GM19372 (cell line): ENCODE data around the gene ASIC4.

Experiments used
- ATAC-seq: cut with Tn5 transposase; IDR thresholded peaks from one replicate; pipeline ENCODE4 v1.9.1; 2021; ENCODE audit warnings: mild to moderate bottlenecking, low read depth, moderate library complexity; ENCODE audit not compliant: unreplicated experiment

The ASIC4 gene

GRCh38 chr2:219531639-219532377, 17.5 kb downstream of the ASIC4 start:
- ATAC-seq: no peak

GRCh38 chr2:219532378-219532649, 18.0 kb downstream of the ASIC4 start:
- ATAC-seq: no peak

- no peak for ATAC-seq
These were observed 19.8 kb downstream of the ASIC4 start for GRCh38 chr2:219533930-219534661.

- ATAC-seq: no peak
These were observed 22.1 kb downstream of the ASIC4 start for GRCh38 chr2:219536425-219536824.

- ATAC-seq: no peak
These were observed 22.7 kb downstream of the ASIC4 start for GRCh38 chr2:219536967-219537366.

- ATAC-seq: no peak
These were observed 23.6 kb downstream of the ASIC4 start for GRCh38 chr2:219537657-219538488.

GRCh38 chr2:219538504-219538951, 24.2 kb downstream of the ASIC4 start:
- ATAC-seq: no peak

- ATAC-seq: no peak
These were observed 24.9 kb downstream of the ASIC4 start for GRCh38 chr2:219538956-219539788.

GRCh38 chr2:219539926-219540678, 25.8 kb downstream of the ASIC4 start:
- no peak for ATAC-seq

- no peak for ATAC-seq
These were observed 26.7 kb downstream of the ASIC4 start for GRCh38 chr2:219540784-219541504.

GRCh38 chr2:219541611-219542180, 27.4 kb downstream of the ASIC4 start:
- ATAC-seq: peak; percentile 40

GRCh38 chr2:219542931-219543595, 28.8 kb downstream of the ASIC4 start:
- peak; percentile 31 for ATAC-seq

- peak; percentile 74 for ATAC-seq
These were observed 29.5 kb downstream of the ASIC4 start, which contains the start of the genes CHPF and TMEM198 for GRCh38 chr2:219543596-219544358. CHPF (minus strand) TSS chr2:219543809; CDS start chr2:219543538, 271 bp downstream. TMEM198 (plus strand) TSS chr2:219544028; CDS start chr2:219544728, 700 bp downstream.

- no peak for ATAC-seq
These were observed 30.3 kb downstream of the ASIC4 start for GRCh38 chr2:219544567-219544966.

- ATAC-seq: no peak
These were observed 31.1 kb downstream of the ASIC4 start for GRCh38 chr2:219545295-219545942.

- ATAC-seq: no peak
These were observed 31.7 kb downstream of the ASIC4 start for GRCh38 chr2:219545943-219546352.

GRCh38 chr2:219547621-219548020, 33.3 kb downstream of the ASIC4 start:
- ATAC-seq: no peak
